DMS53 (cell line): ENCODE results near the gene EIF3CL.
"Not testable (repeated sequence)": the region's sequence is repeated elsewhere in the genome, so short reads cannot be mapped to it uniquely, and the experiment has no call there.

Experiments
- DNase-seq: peaks from one replicate; lab custom pipeline; 2025; lab: John Stamatoyannopoulos, UW

EIF3CL gene

GRCh38 chr16:28362600-28362999 lies 41.0 kb downstream of the EIF3CL start:
- DNase-seq: not testable (repeated sequence)

- DNase-seq: not testable (repeated sequence)
Observed at GRCh38 chr16:28338230-28338629, 65.4 kb downstream of the EIF3CL start.

GRCh38 chr16:28336940-28337710 lies 66.5 kb downstream of the EIF3CL start:
- peak; percentile 9 for DNase-seq

GRCh38 chr16:28335678-28336077 lies 68.0 kb downstream of the EIF3CL start:
- DNase-seq: not testable (repeated sequence)

GRCh38 chr16:28332632-28333031 lies 71.0 kb downstream of the EIF3CL start:
- not testable (repeated sequence) for DNase-seq

GRCh38 chr16:28330981-28331380 lies 72.7 kb downstream of the EIF3CL start:
- DNase-seq: not testable (repeated sequence)

GRCh38 chr16:28330232-28330631 lies 73.4 kb downstream of the EIF3CL start:
- DNase-seq: not testable (repeated sequence)
